OCI-M2 (cell line): Measurements from ENCODE around the gene CYTH3.
"Not testable (repeated sequence)": the region's sequence is repeated elsewhere in the genome, so short reads cannot be mapped to it uniquely, and the experiment has no call there.

Experiments
- DNase-seq: peaks from one replicate; lab custom pipeline; 2025; ENCODE audit not compliant: unreplicated experiment; lab: John Stamatoyannopoulos, UW

Gene CYTH3

GRCh38 chr7:6272481-6273323 is at the start of gene CYTH3:
TSS of gene CYTH3 (minus strand) at chr7:6272624. CDS start at chr7:6272507, 117 bp downstream.
- no peak for DNase-seq

- no peak for DNase-seq
Observed at GRCh38 chr7:6320791-6321190, 48.4 kb upstream of the CYTH3 start.

GRCh38 chr7:6317797-6318438 is 45.5 kb upstream of the CYTH3 start:
- no peak for DNase-seq

- no peak for DNase-seq
Observed at GRCh38 chr7:6316226-6316625, 43.8 kb upstream of the CYTH3 start.

GRCh38 chr7:6315746-6316145 is 43.3 kb upstream of the CYTH3 start:
- no peak for DNase-seq

GRCh38 chr7:6310271-6310993 is 38.0 kb upstream of the CYTH3 start:
- DNase-seq, result no peak

GRCh38 chr7:6307762-6308161 is 35.3 kb upstream of the CYTH3 start:
- DNase-seq, result no peak

- DNase-seq, result no peak
Observed at GRCh38 chr7:6306471-6306870, 34.0 kb upstream of the CYTH3 start.

- no peak for DNase-seq
Observed at GRCh38 chr7:6305330-6305729, 32.9 kb upstream of the CYTH3 start.

- DNase-seq, result not testable (repeated sequence)
Observed at GRCh38 chr7:6301446-6301845, 29.0 kb upstream of the CYTH3 start.

- DNase-seq, result no peak
Observed at GRCh38 chr7:6299774-6300173, 27.4 kb upstream of the CYTH3 start.

GRCh38 chr7:6294839-6295238 is 22.4 kb upstream of the CYTH3 start:
- no peak for DNase-seq

- no peak for DNase-seq
Observed at GRCh38 chr7:6293202-6293601, 20.8 kb upstream of the CYTH3 start.

- DNase-seq, result not testable (repeated sequence)
Observed at GRCh38 chr7:6291941-6292340, 19.5 kb upstream of the CYTH3 start.

- DNase-seq, result no peak
Observed at GRCh38 chr7:6291531-6291930, 19.1 kb upstream of the CYTH3 start.

GRCh38 chr7:6290319-6290741 is 17.9 kb upstream of the CYTH3 start:
- no peak for DNase-seq

GRCh38 chr7:6288270-6288860 is 15.9 kb upstream of the CYTH3 start:
- DNase-seq, result no peak

- DNase-seq, result no peak
Observed at GRCh38 chr7:6286486-6286885, 14.1 kb upstream of the CYTH3 start.

GRCh38 chr7:6284461-6285360 is 12.3 kb upstream of the CYTH3 start:
- DNase-seq, result no peak

GRCh38 chr7:6284055-6284400 is 11.6 kb upstream of the CYTH3 start:
- DNase-seq, result no peak
